Umbilical cord (tissue), 2 donors: ENCODE data around the gene EIF2AK2. TPM values are rescaled to one million over a fixed set of nuclear protein-coding genes. Genes with fewer than 3 reads are reported as not detected.
A peak's percentile ranks its signal among the peaks of the same experiment; 100 is the strongest.
"Not testable (repeated sequence)": the region's sequence is repeated elsewhere in the genome, so short reads cannot be mapped to it uniquely, and the experiment has no call there.

Experiments used
- DNase-seq: peaks from one replicate; pipeline ENCODE4 v3.0.0-alpha.2; 2015; ENCODE audit warnings: low spot score
- total RNA-seq: library from RNA; depleted of rRNA; stranded (reverse); fragments of >200 nt; gene quantifications from one replicate; pipeline ENCODE4 v1.2.3, GENCODE V29; 2014; ENCODE audit warnings: low replicate concordance; ENCODE audit not compliant: insufficient read depth

The EIF2AK2 gene
- total RNA-seq, result 38.3 TPM

GRCh38 chr2:37156857-37157714 is at the start of gene EIF2AK2:
TSS of gene EIF2AK2 (minus strand) at chr2:37156980. CDS start at chr2:37147806, 9,174 bp downstream.
- peak; percentile 91 for DNase-seq

- DNase-seq, result no peak
Observed at GRCh38 chr2:37205689-37206341, 49.0 kb upstream of the EIF2AK2 start.

GRCh38 chr2:37205071-37205661 is 48.4 kb upstream of the EIF2AK2 start:
- DNase-seq, result not testable (repeated sequence)

GRCh38 chr2:37203708-37204107 is 46.9 kb upstream of the EIF2AK2 start:
- DNase-seq, result no peak

GRCh38 chr2:37201766-37202165 is 45.0 kb upstream of the EIF2AK2 start:
- DNase-seq, result no peak

GRCh38 chr2:37201208-37201607 is 44.4 kb upstream of the EIF2AK2 start:
- no peak for DNase-seq

- no peak for DNase-seq
Observed at GRCh38 chr2:37198681-37199065, 41.9 kb upstream of the EIF2AK2 start.

GRCh38 chr2:37196320-37197195 is 39.8 kb upstream of the EIF2AK2 start, which contains the start of gene CEBPZOS:
TSS of gene CEBPZOS (plus strand) at chr2:37196496. CDS start at chr2:37199705, 3,209 bp downstream.
- DNase-seq, result peak; percentile 84

GRCh38 chr2:37195862-37196319 is 39.1 kb upstream of the EIF2AK2 start:
- not testable (repeated sequence) for DNase-seq

- no peak for DNase-seq
Observed at GRCh38 chr2:37192551-37192950, 35.8 kb upstream of the EIF2AK2 start.

- DNase-seq, result no peak
Observed at GRCh38 chr2:37191747-37192146, 35.0 kb upstream of the EIF2AK2 start.

- no peak for DNase-seq
Observed at GRCh38 chr2:37191253-37191652, 34.5 kb upstream of the EIF2AK2 start.

GRCh38 chr2:37190290-37190689 is 33.5 kb upstream of the EIF2AK2 start:
- no peak for DNase-seq

GRCh38 chr2:37189452-37190153 is 32.8 kb upstream of the EIF2AK2 start:
- no peak for DNase-seq

GRCh38 chr2:37188570-37188969 is 31.8 kb upstream of the EIF2AK2 start, which contains the start of gene SULT6B1:
TSS of gene SULT6B1 (minus strand) at chr2:37188670. CDS start at chr2:37188640, 30 bp downstream.
- DNase-seq, result no peak

GRCh38 chr2:37181726-37182684 is 25.2 kb upstream of the EIF2AK2 start:
- DNase-seq, result no peak

- no peak for DNase-seq
Observed at GRCh38 chr2:37180640-37181039, 23.9 kb upstream of the EIF2AK2 start.

- peak; percentile 61 for DNase-seq
Observed at GRCh38 chr2:37180006-37180639, 23.3 kb upstream of the EIF2AK2 start.

- no peak for DNase-seq
Observed at GRCh38 chr2:37173741-37174140, 17.0 kb upstream of the EIF2AK2 start.
